Pancreas (tissue), 10 donors: ENCODE results near the gene CHRM3. TPM values are rescaled to one million over a fixed set of nuclear protein-coding genes. Genes with fewer than 3 reads are reported as not detected.

Source experiments
- ATAC-seq, 4 donors: fragments of 200-7000 bp; cut with Tn5 transposase; one replicate each; pipeline versions ENCODE4 v1.8.0 to v1.9.1; 2020; ENCODE audit warnings: mild to moderate bottlenecking in 4 of 4, moderate library complexity in 4 of 4
- DNase-seq, 6 donors: peaks; one replicate each; pipeline ENCODE4 v3.0.0-alpha.2; 2020
- FAIRE-seq: peaks from 2 replicates; lab custom pipeline; 2012; peaks lifted over from hg19 to GRCh38; lab: Jason Lieb, UNC
- H3K27ac ChIP-seq, 4 donors: fragments of 200-600 bp; sonication (generic); 1 replicate in 3 of 4; 2 replicates in 1 of 4; pipeline versions ENCODE4 v1.5.0 to v1.8.0; 2020
- H3K27me3 ChIP-seq, 4 donors: fragments of 200-600 bp; one replicate each; pipeline ENCODE4 v1.8.0; 2021
- H3K36me3 ChIP-seq, 3 donors: fragments of 200-600 bp; sonication (generic) in 1 of 3; one replicate each; pipeline versions ENCODE4 v1.5.0 to v1.8.0; 2020 to 2021
- H3K4me1 ChIP-seq, 3 donors: fragments of 200-600 bp; one replicate each; pipeline ENCODE4 v1.8.0; 2021
- H3K4me3 ChIP-seq, 4 donors: fragments of 200-600 bp; sonication (generic) in 2 of 4; one replicate each; pipeline versions ENCODE4 v1.5.0 to v1.8.0; 2020 to 2021
- H3K9me3 ChIP-seq, 4 donors: fragments of 200-600 bp; one replicate each; pipeline ENCODE4 v1.8.0; 2021
- WGBS, 2 donors: extraction: QIAGEN DNeasy Blood & Tissue Kit; methylation state at CpG; one replicate each; pipeline ENCODE4 v1.1.7; 2013; 5-methylcytosine and 5-hydroxymethylcytosine counted together
- intact Hi-C, 3 donors: fragments of 100-400 bp; cut with DNase I; formaldehyde crosslinking; loops; one replicate each; pipeline versions ENCODE4 v1.11.1 to v1.14.2; 2022
- polyA plus RNA-seq, 2 donors: library from polyadenylated mRNA; stranded (reverse); fragments of 200-250 nt; gene quantifications; one replicate each; pipeline ENCODE4 v1.2.3, GENCODE V29; 2013
- total RNA-seq, 6 donors: library from RNA; stranded (reverse); fragmentation: NEBNext Ultra II Directional in 4 of 6; extraction: Animal tissue kit (Norgen Biotek cat#: 25700) in 4 of 6; gene quantifications; one replicate each; pipeline versions ENCODE4 v1.2.1 to v1.2.4, GENCODE V29; 2021 to 2023
- TF ChIP-seq, protein P1 (sequence below), 4 donors: fragments of 200-600 bp; sonication (generic) in 3 of 4; IDR thresholded peaks; one replicate each; pipeline versions ENCODE4 v1.5.0 to v1.8.0; 2021; ENCODE audit warnings: antibody characterized with exemption in 4 of 4
- donor health status: healthy with polysubstance abuse.
- donor health status: DM: no; HTN: no; CAD: no; lungs with moderate emphysema.
- donor health status: DM: no; HTN: no; CAD: no.
- donor health status: control.
- donor health status: control.
- donor health status: Bipolar disorder and iron deficiency.
- donor health status: DM: yes; HTN: yes; CAD: no.
- donor health status: DM: no; HTN: no; CAD: no.
- donor health status: DM: no; HTN: no; CAD: no.
- donor health status: DM: yes; HTN: yes; CAD: no.

CHRM3 gene
- total and polyA plus RNA-seq, 8 donors, result 2.2 to 31.8 (median 23.3) TPM

DNA sequence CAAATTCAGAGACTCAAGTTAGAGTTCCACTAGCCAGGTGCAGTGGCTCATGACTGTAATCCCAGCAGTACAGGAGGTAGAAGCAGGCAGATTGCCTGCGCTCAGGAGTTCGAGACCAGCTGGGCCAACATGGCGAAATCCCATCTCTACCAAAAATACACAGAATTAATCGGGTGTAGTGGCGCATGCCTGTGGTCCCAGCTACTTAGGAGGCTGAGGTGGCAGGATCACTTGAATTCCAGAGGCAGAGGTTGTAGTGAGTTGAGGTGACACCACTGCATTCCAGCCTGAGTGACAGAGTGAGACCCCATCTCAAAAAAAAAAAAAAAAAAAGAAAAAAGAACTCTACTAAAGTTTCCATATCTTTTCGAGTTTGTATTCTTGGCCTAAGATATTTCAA, 36.7 kb upstream of the CHRM3 start:
- Histone ChIP-seq H3K36me3 (no peaks in the 10 kb centered on the region), H3K4me3 (no peak overlapping the region), H3K4me1 (peaks cover 2 to 16% (median 5%) of the 10 kb centered on the region in 3 donors), H3K27ac (no peak overlapping the region), H3K27me3 (no peaks in the 10 kb centered on the region), H3K9me3 (no peaks in the 10 kb centered on the region)
- no peak for ATAC-seq
- WGBS, 2 donors, result 72 to 74% methylated on average over 6 of the region's 6 CpGs
- TF ChIP-seq, protein P1, sequence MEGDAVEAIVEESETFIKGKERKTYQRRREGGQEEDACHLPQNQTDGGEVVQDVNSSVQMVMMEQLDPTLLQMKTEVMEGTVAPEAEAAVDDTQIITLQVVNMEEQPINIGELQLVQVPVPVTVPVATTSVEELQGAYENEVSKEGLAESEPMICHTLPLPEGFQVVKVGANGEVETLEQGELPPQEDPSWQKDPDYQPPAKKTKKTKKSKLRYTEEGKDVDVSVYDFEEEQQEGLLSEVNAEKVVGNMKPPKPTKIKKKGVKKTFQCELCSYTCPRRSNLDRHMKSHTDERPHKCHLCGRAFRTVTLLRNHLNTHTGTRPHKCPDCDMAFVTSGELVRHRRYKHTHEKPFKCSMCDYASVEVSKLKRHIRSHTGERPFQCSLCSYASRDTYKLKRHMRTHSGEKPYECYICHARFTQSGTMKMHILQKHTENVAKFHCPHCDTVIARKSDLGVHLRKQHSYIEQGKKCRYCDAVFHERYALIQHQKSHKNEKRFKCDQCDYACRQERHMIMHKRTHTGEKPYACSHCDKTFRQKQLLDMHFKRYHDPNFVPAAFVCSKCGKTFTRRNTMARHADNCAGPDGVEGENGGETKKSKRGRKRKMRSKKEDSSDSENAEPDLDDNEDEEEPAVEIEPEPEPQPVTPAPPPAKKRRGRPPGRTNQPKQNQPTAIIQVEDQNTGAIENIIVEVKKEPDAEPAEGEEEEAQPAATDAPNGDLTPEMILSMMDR (IDR thresholded peaks at IDR 0.05), result no peak
- no peak for FAIRE-seq
- intact Hi-C loops, result no loop called here
- no peak for DNase-seq

DNA sequence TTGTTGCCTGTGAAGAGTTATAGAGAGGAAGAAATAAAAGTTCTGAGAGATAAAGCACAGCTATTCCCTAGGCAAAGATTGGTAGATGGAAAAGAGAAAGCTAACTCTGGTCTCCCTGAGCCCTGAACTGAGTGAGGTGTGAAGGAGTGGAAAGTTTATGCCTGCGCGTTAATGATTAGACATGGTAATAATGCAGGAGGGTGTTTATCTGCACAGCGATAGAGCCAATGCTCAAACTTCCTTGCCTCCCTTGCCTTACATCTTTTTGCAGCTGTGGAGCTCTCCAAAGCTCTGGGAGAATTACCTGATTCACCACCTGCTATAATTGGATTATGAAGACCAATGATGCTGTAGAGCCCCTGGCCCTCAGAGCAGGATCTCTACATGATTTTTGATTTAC, 32.8 kb upstream of the CHRM3 start:
- Histone ChIP-seq H3K4me1 (peaks cover 2 to 16% (median 10%) of the 10 kb centered on the region in 3 donors), H3K36me3 (no peaks in the 10 kb centered on the region), H3K27me3 (no peaks in the 10 kb centered on the region), H3K4me3 (peak overlapping the region in 1 of 4 donors; percentile 8), H3K27ac (peak overlapping the region; percentile 48 to 82 (median 68)), H3K9me3 (no peaks in the 10 kb centered on the region)
- ATAC-seq (peak; percentile 96 to 99 (median 98)), FAIRE-seq (no peak), DNase-seq (peak in 4 of 6 donors; percentile 30 to 79 (median 72))
- WGBS, 2 donors, result 10 to 17% methylated on average over 3 of the region's 3 CpGs
- intact Hi-C loops, result no loop called here
- TF ChIP-seq, protein P1 (IDR thresholded peaks at IDR 0.05), result no peak

DNA sequence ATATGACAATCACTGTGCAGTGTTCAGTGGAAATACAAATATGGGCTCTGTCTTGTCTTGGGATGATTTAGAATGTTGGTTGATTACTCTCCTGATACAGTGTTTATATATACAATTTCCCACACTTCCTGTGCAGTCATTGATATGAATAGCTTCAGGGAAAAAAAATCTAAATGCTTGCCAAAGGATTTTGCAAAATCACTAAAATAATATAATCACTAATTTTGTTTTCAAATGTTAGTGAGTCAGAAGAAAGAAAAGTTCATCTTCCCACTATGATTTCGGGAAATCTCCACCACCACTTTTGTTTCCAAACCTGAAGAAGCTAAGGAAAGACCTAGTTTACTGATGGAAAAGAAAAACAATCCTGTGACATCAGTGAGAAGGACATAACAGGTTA, 32.1 kb upstream of the CHRM3 start:
- DNase-seq, result no peak
- no peaks in the 10 kb centered on the region for H3K27me3 ChIP-seq
- TF ChIP-seq, protein P1 (IDR thresholded peaks at IDR 0.05), result no peak
- 82 to 87% methylated on average over 1 of the region's 1 CpG for WGBS, 2 donors
- FAIRE-seq, result no peak
- ATAC-seq, result peak in 3 of 4 donors; percentile 2 to 9 (median 3)
- H3K36me3 ChIP-seq, result no peaks in the 10 kb centered on the region
- H3K4me3 ChIP-seq, result no peak overlapping the region
- intact Hi-C loops, result no loop called here
- H3K27ac ChIP-seq, result peak overlapping the region in 2 of 4 donors; percentile 6 to 81
- peaks cover 2 to 11% (median 10%) of the 10 kb centered on the region in 3 donors for H3K4me1 ChIP-seq
- no peaks in the 10 kb centered on the region for H3K9me3 ChIP-seq

DNA sequence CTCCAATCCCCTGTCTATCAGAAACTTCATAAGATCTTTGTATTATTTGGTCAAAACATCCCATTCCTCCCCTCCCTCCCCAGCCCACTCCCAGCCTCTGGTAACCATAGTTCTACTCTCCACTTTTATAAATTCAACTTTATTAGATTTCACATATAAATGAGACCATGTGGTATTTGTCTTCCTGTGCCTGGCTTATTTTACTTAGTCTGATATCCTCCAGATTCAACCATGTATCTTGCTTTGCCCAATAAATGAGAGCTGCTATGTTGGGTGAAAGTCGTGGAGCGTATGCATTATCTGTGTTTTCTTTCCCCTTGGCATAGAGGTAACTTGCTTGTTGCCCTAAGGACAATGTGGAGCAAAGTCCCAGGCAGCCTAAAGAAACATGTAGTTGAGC, 28.5 kb upstream of the CHRM3 start:
- Histone ChIP-seq H3K36me3 (no peaks in the 10 kb centered on the region), H3K4me3 (no peak overlapping the region), H3K9me3 (no peaks in the 10 kb centered on the region), H3K4me1 (peaks cover 2 to 7% (median 5%) of the 10 kb centered on the region in 3 donors), H3K27me3 (no peaks in the 10 kb centered on the region), H3K27ac (no peak overlapping the region)
- no peak for ATAC-seq
- TF ChIP-seq, protein P1 (IDR thresholded peaks at IDR 0.05), result no peak
- intact Hi-C loops, result no loop called here
- no peak for FAIRE-seq
- WGBS, 2 donors, result 47 to 58% methylated on average over 2 of the region's 2 CpGs
- DNase-seq, result no peak

DNA sequence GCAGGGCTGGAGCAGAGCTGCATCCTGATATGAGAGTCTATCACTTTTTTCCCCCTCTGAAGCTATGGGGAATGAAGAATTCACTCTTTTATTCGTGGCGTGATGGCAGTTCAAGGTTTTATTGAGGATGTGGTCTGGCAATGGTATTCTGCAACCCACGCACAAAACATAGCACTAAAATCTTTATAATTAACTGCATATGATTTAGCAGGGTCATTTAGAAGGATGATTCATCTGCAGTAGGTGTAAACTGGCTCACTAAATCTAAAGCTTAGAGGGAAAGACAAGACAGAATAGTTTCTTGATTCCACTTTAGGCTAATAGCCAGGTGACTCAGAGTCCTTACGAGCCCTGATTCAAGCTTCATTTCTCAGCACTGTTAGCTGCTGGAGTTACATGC, 25.0 kb upstream of the CHRM3 start:
- no peak overlapping the region for H3K4me3 ChIP-seq
- H3K27me3 ChIP-seq, result no peaks in the 10 kb centered on the region
- no peaks in the 10 kb centered on the region for H3K4me1 ChIP-seq
- H3K9me3 ChIP-seq, result no peaks in the 10 kb centered on the region
- H3K27ac ChIP-seq, result no peak overlapping the region
- FAIRE-seq (no peak), DNase-seq (no peak), ATAC-seq (peak in 2 of 4 donors; percentile 18 to 46)
- intact Hi-C loops, result no loop called here
- WGBS, 2 donors, result 65 to 72% methylated on average over 4 of the region's 4 CpGs
- TF ChIP-seq, protein P1 (IDR thresholded peaks at IDR 0.05), result no peak
- H3K36me3 ChIP-seq, result no peaks in the 10 kb centered on the region
